Measurements from ENCODE around the gene GRK5.

DNA sequence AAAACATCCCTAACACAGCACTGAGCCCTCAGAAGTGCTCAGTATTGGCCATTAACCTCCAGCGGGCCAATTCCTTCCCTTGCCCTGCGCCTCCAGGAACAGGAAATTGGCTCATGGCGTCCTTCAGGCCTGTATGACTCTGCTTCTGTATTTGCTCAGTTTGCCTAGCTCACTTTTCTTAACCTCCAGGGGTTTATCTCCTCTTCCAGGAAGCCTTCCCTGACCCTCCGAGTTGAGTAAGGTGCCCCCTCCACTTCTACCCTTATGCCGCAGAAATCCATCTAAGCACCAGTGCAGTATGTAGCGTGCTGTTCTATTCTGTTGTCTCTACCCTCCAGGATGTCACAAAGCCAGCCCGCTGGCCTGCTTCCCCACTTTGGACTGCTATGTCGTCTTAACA is 40.8 kb upstream of the GRK5 start:
- TF ChIP-seq, protein P1, sequence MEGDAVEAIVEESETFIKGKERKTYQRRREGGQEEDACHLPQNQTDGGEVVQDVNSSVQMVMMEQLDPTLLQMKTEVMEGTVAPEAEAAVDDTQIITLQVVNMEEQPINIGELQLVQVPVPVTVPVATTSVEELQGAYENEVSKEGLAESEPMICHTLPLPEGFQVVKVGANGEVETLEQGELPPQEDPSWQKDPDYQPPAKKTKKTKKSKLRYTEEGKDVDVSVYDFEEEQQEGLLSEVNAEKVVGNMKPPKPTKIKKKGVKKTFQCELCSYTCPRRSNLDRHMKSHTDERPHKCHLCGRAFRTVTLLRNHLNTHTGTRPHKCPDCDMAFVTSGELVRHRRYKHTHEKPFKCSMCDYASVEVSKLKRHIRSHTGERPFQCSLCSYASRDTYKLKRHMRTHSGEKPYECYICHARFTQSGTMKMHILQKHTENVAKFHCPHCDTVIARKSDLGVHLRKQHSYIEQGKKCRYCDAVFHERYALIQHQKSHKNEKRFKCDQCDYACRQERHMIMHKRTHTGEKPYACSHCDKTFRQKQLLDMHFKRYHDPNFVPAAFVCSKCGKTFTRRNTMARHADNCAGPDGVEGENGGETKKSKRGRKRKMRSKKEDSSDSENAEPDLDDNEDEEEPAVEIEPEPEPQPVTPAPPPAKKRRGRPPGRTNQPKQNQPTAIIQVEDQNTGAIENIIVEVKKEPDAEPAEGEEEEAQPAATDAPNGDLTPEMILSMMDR (IDR thresholded peaks at IDR 0.05; ENCODE audit: insufficient read depth, low read length, poor library complexity, severe bottlenecking): no peak
- no peak for TF ChIP-seq EZH2phosphoT487 (conservative IDR thresholded peaks at IDR 0.05; ENCODE audit: low read length)
